ENCODE results near the gene NELL1. TPM values are rescaled to one million over a fixed set of nuclear protein-coding genes. Genes with fewer than 3 reads are reported as not detected.

Gene NELL1
- total RNA-seq, 2 experiments from 2014 or later, result not detected

DNA sequence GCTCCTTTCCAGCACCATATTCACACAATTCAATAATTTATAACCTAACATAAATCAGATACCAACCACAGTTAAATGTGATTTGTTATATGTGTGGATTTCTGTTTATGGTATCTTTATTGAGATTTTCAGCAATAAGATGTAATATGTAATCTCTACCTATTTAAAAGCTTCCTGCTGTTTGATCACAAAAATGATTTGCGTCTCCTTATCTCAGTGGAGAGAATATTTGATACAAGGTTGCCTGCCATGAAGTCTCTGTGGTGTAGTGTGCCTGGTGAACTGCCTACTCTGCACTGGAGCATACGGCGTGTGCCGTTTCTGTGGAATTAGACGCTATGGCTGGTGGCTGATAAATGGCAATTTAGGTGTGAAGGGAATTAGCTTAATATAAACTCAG, 741.1 kb downstream of the NELL1 start:
- ATAC-seq (ENCODE audit: poor library complexity) (no peak), DNase-seq (no peak)
- POLR2A ChIA-PET, result no interaction called here
- Histone ChIP-seq H3K4me3 (ENCODE audit: low read length) (no peak overlapping the region), H3K4me1 (ENCODE audit: insufficient read depth, low read length) (no peaks in the 10 kb centered on the region), H3K27me3 (ENCODE audit: control insufficient read depth in 1 of 2, insufficient read depth in 2 of 2, low read length in 2 of 2) (no peaks in the 10 kb centered on the region), H3K9me3 (ENCODE audit: control insufficient read depth in 1 of 2, insufficient read depth in 1 of 2, low read length in 2 of 2) (no peaks in the 10 kb centered on the region), H3K27ac (ENCODE audit: low read depth in 1 of 2, low read length in 2 of 2) (no peak overlapping the region), H3K36me3 (ENCODE audit: insufficient read depth, low read length) (no peaks in the 10 kb centered on the region)
- Mint-ChIP-seq H3K4me1 (ENCODE audit: low read depth) (no peaks in the 10 kb centered on the region), H3K36me3 (ENCODE audit: low read depth) (no peaks in the 10 kb centered on the region), H3K9me3 (peaks cover 12% of the 10 kb centered on the region), H3K27me3 (no peaks in the 10 kb centered on the region), H3K27ac (no peak overlapping the region), H3K4me3 (no peak overlapping the region)
- intact Hi-C loops (cut with DNase I, micrococcal nuclease), result no loop called here
- CTCF ChIA-PET, result no interaction called here
- TF ChIP-seq, protein P1, sequence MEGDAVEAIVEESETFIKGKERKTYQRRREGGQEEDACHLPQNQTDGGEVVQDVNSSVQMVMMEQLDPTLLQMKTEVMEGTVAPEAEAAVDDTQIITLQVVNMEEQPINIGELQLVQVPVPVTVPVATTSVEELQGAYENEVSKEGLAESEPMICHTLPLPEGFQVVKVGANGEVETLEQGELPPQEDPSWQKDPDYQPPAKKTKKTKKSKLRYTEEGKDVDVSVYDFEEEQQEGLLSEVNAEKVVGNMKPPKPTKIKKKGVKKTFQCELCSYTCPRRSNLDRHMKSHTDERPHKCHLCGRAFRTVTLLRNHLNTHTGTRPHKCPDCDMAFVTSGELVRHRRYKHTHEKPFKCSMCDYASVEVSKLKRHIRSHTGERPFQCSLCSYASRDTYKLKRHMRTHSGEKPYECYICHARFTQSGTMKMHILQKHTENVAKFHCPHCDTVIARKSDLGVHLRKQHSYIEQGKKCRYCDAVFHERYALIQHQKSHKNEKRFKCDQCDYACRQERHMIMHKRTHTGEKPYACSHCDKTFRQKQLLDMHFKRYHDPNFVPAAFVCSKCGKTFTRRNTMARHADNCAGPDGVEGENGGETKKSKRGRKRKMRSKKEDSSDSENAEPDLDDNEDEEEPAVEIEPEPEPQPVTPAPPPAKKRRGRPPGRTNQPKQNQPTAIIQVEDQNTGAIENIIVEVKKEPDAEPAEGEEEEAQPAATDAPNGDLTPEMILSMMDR (IDR thresholded peaks at IDR 0.05), result no peak

GRCh38 chr11:21411104-21411503, 741.7 kb downstream of the NELL1 start:
- Histone ChIP-seq H3K4me3 (ENCODE audit: low read length) (no peak overlapping the region), H3K27ac (ENCODE audit: low read depth in 1 of 2, low read length in 2 of 2) (no peak overlapping the region), H3K4me1 (ENCODE audit: insufficient read depth, low read length) (no peaks in the 10 kb centered on the region), H3K27me3 (ENCODE audit: control insufficient read depth in 1 of 2, insufficient read depth in 2 of 2, low read length in 2 of 2) (no peaks in the 10 kb centered on the region), H3K36me3 (ENCODE audit: insufficient read depth, low read length) (no peaks in the 10 kb centered on the region), H3K9me3 (ENCODE audit: control insufficient read depth in 1 of 2, insufficient read depth in 1 of 2, low read length in 2 of 2) (no peaks in the 10 kb centered on the region)
- no peak for ATAC-seq (ENCODE audit: poor library complexity)
- ChIA-PET POLR2A (no interaction called here), CTCF (no interaction called here)
- Mint-ChIP-seq H3K27me3 (no peaks in the 10 kb centered on the region), H3K27ac (no peak overlapping the region), H3K9me3 (peaks cover 12% of the 10 kb centered on the region), H3K36me3 (ENCODE audit: low read depth) (no peaks in the 10 kb centered on the region), H3K4me1 (ENCODE audit: low read depth) (no peaks in the 10 kb centered on the region), H3K4me3 (no peak overlapping the region)
- intact Hi-C loops (cut with DNase I, micrococcal nuclease), result no loop called here
- TF ChIP-seq, protein P1 (IDR thresholded peaks at IDR 0.05), result no peak
- no peak for DNase-seq

- no peaks in the 10 kb centered on the region for H3K27me3 Mint-ChIP-seq
Measured at GRCh38 chr11:21411597-21411996, 742.2 kb downstream of the NELL1 start.

More at GRCh38 chr11:21411597-21411996, 742.2 kb downstream of the NELL1 start:
- Histone ChIP-seq H3K9me3 (ENCODE audit: control insufficient read depth in 1 of 2, insufficient read depth in 1 of 2, low read length in 2 of 2) (no peaks in the 10 kb centered on the region), H3K4me1 (ENCODE audit: insufficient read depth, low read length) (no peaks in the 10 kb centered on the region), H3K4me3 (ENCODE audit: low read length) (no peak overlapping the region), H3K27me3 (ENCODE audit: control insufficient read depth in 1 of 2, insufficient read depth in 2 of 2, low read length in 2 of 2) (no peaks in the 10 kb centered on the region), H3K27ac (ENCODE audit: low read depth in 1 of 2, low read length in 2 of 2) (no peak overlapping the region), H3K36me3 (ENCODE audit: insufficient read depth, low read length) (no peaks in the 10 kb centered on the region)
- DNase-seq (no peak), ATAC-seq (ENCODE audit: poor library complexity) (no peak)
- Mint-ChIP-seq H3K4me3 (no peak overlapping the region), H3K4me1 (ENCODE audit: low read depth) (no peaks in the 10 kb centered on the region), H3K9me3 (peaks cover 12% of the 10 kb centered on the region), H3K27ac (no peak overlapping the region), H3K36me3 (ENCODE audit: low read depth) (no peaks in the 10 kb centered on the region)
- intact Hi-C loops (cut with DNase I, micrococcal nuclease), result no loop called here
- POLR2A ChIA-PET, result no interaction called here
- TF ChIP-seq, protein P1 (IDR thresholded peaks at IDR 0.05), result no peak
- CTCF ChIA-PET, result no interaction called here
